WTC11 (cell line): ENCODE results near the gene CD164. TPM values are rescaled to one million over a fixed set of nuclear protein-coding genes. Genes with fewer than 3 reads are reported as not detected.

Experiments
- ATAC-seq: fragments of 200-7000 bp; cut with Tn5 transposase; 2 replicates; pipeline ENCODE4 v1.10.0; 2021; ENCODE audit warnings: mild to moderate bottlenecking, moderate library complexity
- Bru-seq: library from RNA; stranded (reverse); fragments of 400-500 nt; gene quantifications from one replicate; lab custom pipeline; 2021; lab: Mats Ljungman, UMichigan
- CTCF ChIA-PET: fragments of 300-600 bp; sonication (Branson Sonifier 250); formaldehyde crosslinking; loops from one replicate; lab custom pipeline; 2021; ENCODE audit warnings: antibody characterized with exemption; lab: Charles Lee
- POLR2A ChIA-PET: fragments of 350-600 bp; sonication (Branson Sonifier 250); formaldehyde crosslinking; loops from one replicate; lab custom pipeline; 2021; ENCODE audit warnings: antibody characterized with exemption; lab: Charles Lee
- DNase-seq: peaks from one replicate; pipeline ENCODE4 v3.0.0; 2021; ENCODE audit warnings: low spot score
- H3K27ac Mint-ChIP-seq: 2 replicates; pipeline ENCODE4 v1.8.0; 2021; ENCODE audit warnings: mixed read lengths
- H3K27me3 Mint-ChIP-seq: 2 replicates; pipeline ENCODE4 v1.8.0; 2021; ENCODE audit warnings: low read depth, mild to moderate bottlenecking, moderate library complexity, mixed read lengths
- H3K36me3 Mint-ChIP-seq: 2 replicates; pipeline ENCODE4 v1.8.0; 2021; ENCODE audit warnings: mixed read lengths
- H3K4me1 Mint-ChIP-seq: 2 replicates; pipeline ENCODE4 v1.8.0; 2022; ENCODE audit warnings: mixed read lengths
- H3K4me3 Mint-ChIP-seq: 2 replicates; pipeline ENCODE4 v1.8.0; 2021; ENCODE audit warnings: mild to moderate bottlenecking, moderate library complexity, mixed read lengths
- H3K9me3 Mint-ChIP-seq: 2 replicates; pipeline ENCODE4 v1.8.0; 2021; ENCODE audit warnings: mixed read lengths
- ATF1 ChIP-seq: sonication (generic); formaldehyde crosslinking; IDR thresholded peaks from 2 replicates; pipeline ENCODE4 v1.8.1; 2023; ENCODE audit warnings: mild to moderate bottlenecking, moderate library complexity, missing genetic modification reagents
- CREB1 ChIP-seq: sonication (generic); formaldehyde crosslinking; IDR thresholded peaks from 2 replicates; pipeline ENCODE4 v1.8.0; 2023; ENCODE audit warnings: mild to moderate bottlenecking, missing genetic modification reagents
- CREM ChIP-seq: sonication (generic); formaldehyde crosslinking; IDR thresholded peaks from 2 replicates; pipeline ENCODE4 v1.8.1; 2022; ENCODE audit warnings: mild to moderate bottlenecking, missing genetic modification reagents, moderate library complexity
- FOXK1 ChIP-seq: sonication (generic); formaldehyde crosslinking; IDR thresholded peaks from 2 replicates; pipeline ENCODE4 v1.8.0; 2022; ENCODE audit warnings: mild to moderate bottlenecking, moderate library complexity, missing genetic modification reagents
- FOXP1 ChIP-seq: sonication (generic); formaldehyde crosslinking; IDR thresholded peaks from 2 replicates; pipeline ENCODE4 v1.8.0; 2022; ENCODE audit warnings: missing genetic modification reagents, mild to moderate bottlenecking, moderate library complexity, borderline replicate concordance
- GABPB1 ChIP-seq: sonication (generic); formaldehyde crosslinking; IDR thresholded peaks from 2 replicates; pipeline ENCODE4 v1.8.1; 2023; ENCODE audit warnings: mild to moderate bottlenecking, missing genetic modification reagents
- NFE2L1 ChIP-seq: sonication (generic); formaldehyde crosslinking; IDR thresholded peaks from 2 replicates; pipeline ENCODE4 v1.8.1; 2023; ENCODE audit warnings: missing genetic modification reagents
- NFYB ChIP-seq: sonication (generic); formaldehyde crosslinking; conservative IDR thresholded peaks from 2 replicates; pipeline ENCODE4 v1.8.0; 2022; ENCODE audit warnings: low read depth, missing genetic modification reagents
- NR3C1 ChIP-seq: sonication (generic); formaldehyde crosslinking; conservative IDR thresholded peaks from 2 replicates; pipeline ENCODE4 v1.8.1; 2023; ENCODE audit warnings: low read depth, mild to moderate bottlenecking, missing genetic modification reagents
- OVOL2 ChIP-seq: fragments of 250-450 bp; sonication (Bioruptor Pico); IDR thresholded peaks from 2 replicates; pipeline ENCODE4 v1.9.0; 2021; ENCODE audit warnings: mild to moderate bottlenecking, borderline replicate concordance
- RORB ChIP-seq: fragments of 250-450 bp; sonication (Bioruptor Pico); IDR thresholded peaks from 2 replicates; pipeline ENCODE4 v1.9.0; 2021; ENCODE audit warnings: mild to moderate bottlenecking
- TCF7 ChIP-seq: sonication (generic); formaldehyde crosslinking; IDR thresholded peaks from 2 replicates; pipeline ENCODE4 v1.8.0; 2022; ENCODE audit warnings: mild to moderate bottlenecking, low read depth, missing genetic modification reagents, moderate library complexity
- ZNF416 ChIP-seq: fragments of 250-450 bp; sonication (Bioruptor Pico); IDR thresholded peaks from 2 replicates; pipeline ENCODE4 v1.9.0; 2021; ENCODE audit warnings: mild to moderate bottlenecking, inconsistent platforms
- ZNF423 ChIP-seq: fragments of 250-450 bp; sonication (Bioruptor Pico); IDR thresholded peaks from 2 replicates; pipeline ENCODE4 v2.1.2; 2022; ENCODE audit warnings: mild to moderate bottlenecking, moderate library complexity
- long read RNA-seq, 3 experiments: library from RNA in 1 of 3; library from capped mRNA in 1 of 3; library from polyadenylated mRNA in 1 of 3; unstranded in 2 of 3; stranded (forward) in 1 of 3; transcript quantifications; one replicate each; pipeline ENCODE4 v2.0.0, GENCODE V29; 2021
- total RNA-seq: library from RNA; stranded (reverse); gene quantifications from 3 replicates; pipeline ENCODE4 v1.2.3, GENCODE V29; 2021
- TF ChIP-seq, protein P1 (sequence below): fragments of 250-450 bp; sonication (Bioruptor Pico); IDR thresholded peaks from 2 replicates; pipeline ENCODE4 v1.9.0; 2021; ENCODE audit warnings: mild to moderate bottlenecking
- TF ChIP-seq, protein P2 (sequence below): sonication (generic); formaldehyde crosslinking; IDR thresholded peaks from 2 replicates; pipeline ENCODE4 v1.8.1; 2023; ENCODE audit warnings: mild to moderate bottlenecking, missing genetic modification reagents
- TF ChIP-seq, protein P3 (sequence below): sonication (generic); formaldehyde crosslinking; IDR thresholded peaks from 2 replicates; pipeline ENCODE4 v1.8.0; 2022; ENCODE audit warnings: missing genetic modification reagents
- TF ChIP-seq, protein P4 (sequence below): sonication (generic); formaldehyde crosslinking; conservative IDR thresholded peaks from 2 replicates; pipeline ENCODE4 v1.8.1; 2023; ENCODE audit warnings: mild to moderate bottlenecking, low read depth, missing genetic modification reagents, moderate library complexity
- TF ChIP-seq, protein P5 (sequence below): sonication (generic); formaldehyde crosslinking; IDR thresholded peaks from 2 replicates; pipeline ENCODE4 v1.8.0; 2022; ENCODE audit warnings: mild to moderate bottlenecking, missing genetic modification reagents
- TF ChIP-seq, protein P6 (sequence below): sonication (generic); formaldehyde crosslinking; IDR thresholded peaks from 2 replicates; pipeline ENCODE4 v1.8.1; 2023; ENCODE audit warnings: mild to moderate bottlenecking, missing genetic modification reagents, moderate library complexity

CD164 gene
- total RNA-seq, result 74.9 to 80.2 TPM (median 79.8 TPM) in 3 replicates
- Bru-seq, nascent RNA, result percentile 97 among the genes with signal in this experiment
- long read RNA-seq, experiment 1, full-length matches to known transcripts, result 462 of 496 reads
- long read RNA-seq, experiment 1, partial matches to known transcripts, result 31 of 496 reads
- long read RNA-seq, experiment 1, other reads (novel, unspliced or antisense), result 3 of 496 reads
- long read RNA-seq, experiment 2, full-length matches to known transcripts, result 65 of 102 reads
- long read RNA-seq, experiment 2, partial matches to known transcripts, result 4 of 102 reads
- long read RNA-seq, experiment 2, other reads (novel, unspliced or antisense), result 33 of 102 reads
- long read RNA-seq, experiment 3, transcript CD164-202 (6 exons, 3,365 nt), result major isoform, 57 of 72 reads
- long read RNA-seq, experiment 3, transcript CD164-203 (5 exons, 2,936 nt), result minor isoform, 11 of 72 reads
- long read RNA-seq, experiment 3, partial matches to known transcripts, result 0 of 72 reads
- long read RNA-seq, experiment 3, other reads (novel, unspliced or antisense), result 3 of 72 reads

DNA sequence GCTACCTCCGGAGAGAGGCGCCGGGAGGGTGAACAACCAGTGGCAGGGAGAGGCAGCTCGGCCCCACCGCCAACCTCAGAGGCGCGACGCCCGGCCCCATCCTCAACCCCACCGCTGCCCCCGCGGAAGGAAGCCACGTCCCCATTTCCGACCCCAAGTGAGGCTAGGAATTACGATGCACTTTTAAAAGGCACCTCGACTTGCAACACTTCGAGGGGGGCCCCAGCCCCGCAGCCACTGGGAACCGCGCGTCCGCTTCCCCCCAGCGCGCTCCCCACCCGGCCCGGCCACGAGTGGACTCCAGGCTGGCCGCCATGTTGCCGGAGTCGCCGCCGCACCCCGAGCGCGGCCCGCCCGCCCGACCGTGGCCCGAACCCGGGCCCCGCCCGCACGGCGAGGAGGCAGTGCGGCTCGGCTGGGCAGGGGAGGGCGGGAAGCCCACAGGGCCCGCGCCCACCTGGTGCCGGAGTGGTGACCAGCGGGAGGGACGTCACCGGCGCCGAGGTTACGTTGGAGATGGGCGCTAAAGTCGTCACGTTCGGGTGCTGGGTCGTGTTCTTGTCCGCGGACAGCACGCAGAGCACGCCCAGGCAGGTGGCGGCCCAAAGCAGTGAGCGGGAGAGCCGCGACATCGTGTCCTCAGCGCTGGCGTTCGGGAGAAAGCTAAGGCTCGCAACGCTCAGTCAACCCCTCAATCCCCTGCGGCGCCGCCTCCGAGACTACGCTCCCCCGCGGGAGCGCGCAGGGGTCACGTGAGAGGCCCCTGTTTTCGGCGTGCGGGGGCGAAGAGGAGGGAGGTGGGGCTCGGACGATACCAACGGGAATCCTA is at the start of gene CD164:
Gene CD164 (minus strand): TSS at position 721 of the 829 bp plus-strand sequence. CDS start 89 bp downstream, at position 632.
- Mint-ChIP-seq H3K36me3 (peaks cover 16% of the 10 kb centered on the region), H3K4me3 (peak within 1 kb of the TSS; percentile 92), H3K27ac (peak within 1 kb of the TSS; percentile 99), H3K4me1 (peaks cover 28% of the 10 kb centered on the region), H3K27me3 (no peaks in the 10 kb centered on the region), H3K9me3 (no peaks in the 10 kb centered on the region)
- ChIA-PET CTCF (interaction anchor here (1.0 to 3.7 kb wide), 2 partner anchors 53 to 194 kb away, joined by 3 to 27 read pairs; no protein-coding TSS in a partner anchor), POLR2A (interaction anchor here (0.8 to 1.9 kb wide), 3 partner anchors 59 to 287 kb away, joined by 3 to 12 read pairs (median 5); partner anchors contain the start of genes CEP57L1, PPIL6, SESN1 and SMPD2)
- ATAC-seq (peak; percentile 62), DNase-seq (peak; percentile 93)
- peak; percentile 79 for TF ChIP-seq CREM
- TF ChIP-seq, protein P1, sequence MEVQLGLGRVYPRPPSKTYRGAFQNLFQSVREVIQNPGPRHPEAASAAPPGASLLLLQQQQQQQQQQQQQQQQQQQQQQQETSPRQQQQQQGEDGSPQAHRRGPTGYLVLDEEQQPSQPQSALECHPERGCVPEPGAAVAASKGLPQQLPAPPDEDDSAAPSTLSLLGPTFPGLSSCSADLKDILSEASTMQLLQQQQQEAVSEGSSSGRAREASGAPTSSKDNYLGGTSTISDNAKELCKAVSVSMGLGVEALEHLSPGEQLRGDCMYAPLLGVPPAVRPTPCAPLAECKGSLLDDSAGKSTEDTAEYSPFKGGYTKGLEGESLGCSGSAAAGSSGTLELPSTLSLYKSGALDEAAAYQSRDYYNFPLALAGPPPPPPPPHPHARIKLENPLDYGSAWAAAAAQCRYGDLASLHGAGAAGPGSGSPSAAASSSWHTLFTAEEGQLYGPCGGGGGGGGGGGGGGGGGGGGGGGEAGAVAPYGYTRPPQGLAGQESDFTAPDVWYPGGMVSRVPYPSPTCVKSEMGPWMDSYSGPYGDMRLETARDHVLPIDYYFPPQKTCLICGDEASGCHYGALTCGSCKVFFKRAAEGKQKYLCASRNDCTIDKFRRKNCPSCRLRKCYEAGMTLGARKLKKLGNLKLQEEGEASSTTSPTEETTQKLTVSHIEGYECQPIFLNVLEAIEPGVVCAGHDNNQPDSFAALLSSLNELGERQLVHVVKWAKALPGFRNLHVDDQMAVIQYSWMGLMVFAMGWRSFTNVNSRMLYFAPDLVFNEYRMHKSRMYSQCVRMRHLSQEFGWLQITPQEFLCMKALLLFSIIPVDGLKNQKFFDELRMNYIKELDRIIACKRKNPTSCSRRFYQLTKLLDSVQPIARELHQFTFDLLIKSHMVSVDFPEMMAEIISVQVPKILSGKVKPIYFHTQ, result no peak
- TF ChIP-seq ATF1 (CRISPR knock-in tag), result 0 out of 2 replicates have a peak, but pooled peaks have one; percentile 83
- no peak for TF ChIP-seq TCF7 (CRISPR knock-in tag)
- no peak for TF ChIP-seq NFE2L1 (CRISPR knock-in tag)
- TF ChIP-seq CREB1 (CRISPR knock-in tag), result no peak
- TF ChIP-seq, protein P2, sequence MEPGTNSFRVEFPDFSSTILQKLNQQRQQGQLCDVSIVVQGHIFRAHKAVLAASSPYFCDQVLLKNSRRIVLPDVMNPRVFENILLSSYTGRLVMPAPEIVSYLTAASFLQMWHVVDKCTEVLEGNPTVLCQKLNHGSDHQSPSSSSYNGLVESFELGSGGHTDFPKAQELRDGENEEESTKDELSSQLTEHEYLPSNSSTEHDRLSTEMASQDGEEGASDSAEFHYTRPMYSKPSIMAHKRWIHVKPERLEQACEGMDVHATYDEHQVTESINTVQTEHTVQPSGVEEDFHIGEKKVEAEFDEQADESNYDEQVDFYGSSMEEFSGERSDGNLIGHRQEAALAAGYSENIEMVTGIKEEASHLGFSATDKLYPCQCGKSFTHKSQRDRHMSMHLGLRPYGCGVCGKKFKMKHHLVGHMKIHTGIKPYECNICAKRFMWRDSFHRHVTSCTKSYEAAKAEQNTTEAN, result peak; percentile 43; the same call in 1 of the 2 replicates
- no peak for TF ChIP-seq NFYB
- TF ChIP-seq ZNF416 (CRISPR knock-in tag), result no peak
- 0 out of 2 replicates have a peak, but pooled peaks have one; percentile 29 for TF ChIP-seq FOXK1 (CRISPR knock-in tag)
- peak; percentile 95 for TF ChIP-seq FOXP1 (CRISPR knock-in tag)
- peak; percentile 78; the same call in 1 of the 2 replicates for TF ChIP-seq NR3C1 (CRISPR knock-in tag)
- TF ChIP-seq RORB (CRISPR knock-in tag), result no peak
- TF ChIP-seq, protein P3, sequence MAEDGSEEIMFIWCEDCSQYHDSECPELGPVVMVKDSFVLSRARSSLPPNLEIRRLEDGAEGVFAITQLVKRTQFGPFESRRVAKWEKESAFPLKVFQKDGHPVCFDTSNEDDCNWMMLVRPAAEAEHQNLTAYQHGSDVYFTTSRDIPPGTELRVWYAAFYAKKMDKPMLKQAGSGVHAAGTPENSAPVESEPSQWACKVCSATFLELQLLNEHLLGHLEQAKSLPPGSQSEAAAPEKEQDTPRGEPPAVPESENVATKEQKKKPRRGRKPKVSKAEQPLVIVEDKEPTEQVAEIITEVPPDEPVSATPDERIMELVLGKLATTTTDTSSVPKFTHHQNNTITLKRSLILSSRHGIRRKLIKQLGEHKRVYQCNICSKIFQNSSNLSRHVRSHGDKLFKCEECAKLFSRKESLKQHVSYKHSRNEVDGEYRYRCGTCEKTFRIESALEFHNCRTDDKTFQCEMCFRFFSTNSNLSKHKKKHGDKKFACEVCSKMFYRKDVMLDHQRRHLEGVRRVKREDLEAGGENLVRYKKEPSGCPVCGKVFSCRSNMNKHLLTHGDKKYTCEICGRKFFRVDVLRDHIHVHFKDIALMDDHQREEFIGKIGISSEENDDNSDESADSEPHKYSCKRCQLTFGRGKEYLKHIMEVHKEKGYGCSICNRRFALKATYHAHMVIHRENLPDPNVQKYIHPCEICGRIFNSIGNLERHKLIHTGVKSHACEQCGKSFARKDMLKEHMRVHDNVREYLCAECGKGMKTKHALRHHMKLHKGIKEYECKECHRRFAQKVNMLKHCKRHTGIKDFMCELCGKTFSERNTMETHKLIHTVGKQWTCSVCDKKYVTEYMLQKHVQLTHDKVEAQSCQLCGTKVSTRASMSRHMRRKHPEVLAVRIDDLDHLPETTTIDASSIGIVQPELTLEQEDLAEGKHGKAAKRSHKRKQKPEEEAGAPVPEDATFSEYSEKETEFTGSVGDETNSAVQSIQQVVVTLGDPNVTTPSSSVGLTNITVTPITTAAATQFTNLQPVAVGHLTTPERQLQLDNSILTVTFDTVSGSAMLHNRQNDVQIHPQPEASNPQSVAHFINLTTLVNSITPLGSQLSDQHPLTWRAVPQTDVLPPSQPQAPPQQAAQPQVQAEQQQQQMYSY (CRISPR knock-in tag), result no peak; the same call in 1 of the 2 replicates
- peak; percentile 11; the same call in 1 of the 2 replicates for TF ChIP-seq GABPB1 (CRISPR knock-in tag)
- TF ChIP-seq, protein P4, sequence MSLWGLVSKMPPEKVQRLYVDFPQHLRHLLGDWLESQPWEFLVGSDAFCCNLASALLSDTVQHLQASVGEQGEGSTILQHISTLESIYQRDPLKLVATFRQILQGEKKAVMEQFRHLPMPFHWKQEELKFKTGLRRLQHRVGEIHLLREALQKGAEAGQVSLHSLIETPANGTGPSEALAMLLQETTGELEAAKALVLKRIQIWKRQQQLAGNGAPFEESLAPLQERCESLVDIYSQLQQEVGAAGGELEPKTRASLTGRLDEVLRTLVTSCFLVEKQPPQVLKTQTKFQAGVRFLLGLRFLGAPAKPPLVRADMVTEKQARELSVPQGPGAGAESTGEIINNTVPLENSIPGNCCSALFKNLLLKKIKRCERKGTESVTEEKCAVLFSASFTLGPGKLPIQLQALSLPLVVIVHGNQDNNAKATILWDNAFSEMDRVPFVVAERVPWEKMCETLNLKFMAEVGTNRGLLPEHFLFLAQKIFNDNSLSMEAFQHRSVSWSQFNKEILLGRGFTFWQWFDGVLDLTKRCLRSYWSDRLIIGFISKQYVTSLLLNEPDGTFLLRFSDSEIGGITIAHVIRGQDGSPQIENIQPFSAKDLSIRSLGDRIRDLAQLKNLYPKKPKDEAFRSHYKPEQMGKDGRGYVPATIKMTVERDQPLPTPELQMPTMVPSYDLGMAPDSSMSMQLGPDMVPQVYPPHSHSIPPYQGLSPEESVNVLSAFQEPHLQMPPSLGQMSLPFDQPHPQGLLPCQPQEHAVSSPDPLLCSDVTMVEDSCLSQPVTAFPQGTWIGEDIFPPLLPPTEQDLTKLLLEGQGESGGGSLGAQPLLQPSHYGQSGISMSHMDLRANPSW, result no peak
- TF ChIP-seq, protein P5, sequence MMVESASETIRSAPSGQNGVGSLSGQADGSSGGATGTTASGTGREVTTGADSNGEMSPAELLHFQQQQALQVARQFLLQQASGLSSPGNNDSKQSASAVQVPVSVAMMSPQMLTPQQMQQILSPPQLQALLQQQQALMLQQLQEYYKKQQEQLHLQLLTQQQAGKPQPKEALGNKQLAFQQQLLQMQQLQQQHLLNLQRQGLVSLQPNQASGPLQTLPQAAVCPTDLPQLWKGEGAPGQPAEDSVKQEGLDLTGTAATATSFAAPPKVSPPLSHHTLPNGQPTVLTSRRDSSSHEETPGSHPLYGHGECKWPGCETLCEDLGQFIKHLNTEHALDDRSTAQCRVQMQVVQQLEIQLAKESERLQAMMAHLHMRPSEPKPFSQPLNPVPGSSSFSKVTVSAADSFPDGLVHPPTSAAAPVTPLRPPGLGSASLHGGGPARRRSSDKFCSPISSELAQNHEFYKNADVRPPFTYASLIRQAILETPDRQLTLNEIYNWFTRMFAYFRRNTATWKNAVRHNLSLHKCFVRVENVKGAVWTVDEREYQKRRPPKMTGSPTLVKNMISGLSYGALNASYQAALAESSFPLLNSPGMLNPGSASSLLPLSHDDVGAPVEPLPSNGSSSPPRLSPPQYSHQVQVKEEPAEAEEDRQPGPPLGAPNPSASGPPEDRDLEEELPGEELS, result peak; percentile 81; the same call in 1 of the 2 replicates
- no peak for TF ChIP-seq OVOL2 (CRISPR knock-in tag)
- TF ChIP-seq, protein P6, sequence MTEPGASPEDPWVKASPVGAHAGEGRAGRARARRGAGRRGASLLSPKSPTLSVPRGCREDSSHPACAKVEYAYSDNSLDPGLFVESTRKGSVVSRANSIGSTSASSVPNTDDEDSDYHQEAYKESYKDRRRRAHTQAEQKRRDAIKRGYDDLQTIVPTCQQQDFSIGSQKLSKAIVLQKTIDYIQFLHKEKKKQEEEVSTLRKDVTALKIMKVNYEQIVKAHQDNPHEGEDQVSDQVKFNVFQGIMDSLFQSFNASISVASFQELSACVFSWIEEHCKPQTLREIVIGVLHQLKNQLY (CRISPR knock-in tag), result no peak
- no peak for TF ChIP-seq ZNF423
